CD4-positive, alpha-beta T cell treated with Interleukin-15 for 4 hours (primary cell): ENCODE results near the gene PPFIA4.

Source experiments
- DNase-seq: peaks from one replicate; pipeline ENCODE4 v3.0.0-alpha.2; 2020; ENCODE audit warnings: low spot score

The PPFIA4 gene

GRCh38 chr1:203099805-203100515 is 73.7 kb downstream of the PPFIA4 start:
- no peak for DNase-seq

DNA sequence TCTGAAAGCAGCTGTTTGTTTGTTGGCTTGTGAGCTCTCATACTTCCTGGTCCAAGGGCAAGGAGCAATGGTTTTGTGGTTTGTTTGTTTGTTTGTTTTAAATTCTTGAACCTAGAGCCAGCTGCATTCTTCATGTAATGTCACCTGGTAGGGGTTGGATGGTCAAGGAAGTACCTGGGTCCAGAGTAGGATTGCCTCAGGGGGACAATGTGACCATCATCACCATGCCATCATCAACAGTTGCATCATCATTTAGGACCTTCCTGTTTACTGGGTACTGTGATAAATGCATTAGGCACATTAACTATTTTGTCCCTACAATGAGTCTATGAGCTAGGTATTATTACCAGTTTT is 74.2 kb downstream of the PPFIA4 start:
- DNase-seq = no peak

DNA sequence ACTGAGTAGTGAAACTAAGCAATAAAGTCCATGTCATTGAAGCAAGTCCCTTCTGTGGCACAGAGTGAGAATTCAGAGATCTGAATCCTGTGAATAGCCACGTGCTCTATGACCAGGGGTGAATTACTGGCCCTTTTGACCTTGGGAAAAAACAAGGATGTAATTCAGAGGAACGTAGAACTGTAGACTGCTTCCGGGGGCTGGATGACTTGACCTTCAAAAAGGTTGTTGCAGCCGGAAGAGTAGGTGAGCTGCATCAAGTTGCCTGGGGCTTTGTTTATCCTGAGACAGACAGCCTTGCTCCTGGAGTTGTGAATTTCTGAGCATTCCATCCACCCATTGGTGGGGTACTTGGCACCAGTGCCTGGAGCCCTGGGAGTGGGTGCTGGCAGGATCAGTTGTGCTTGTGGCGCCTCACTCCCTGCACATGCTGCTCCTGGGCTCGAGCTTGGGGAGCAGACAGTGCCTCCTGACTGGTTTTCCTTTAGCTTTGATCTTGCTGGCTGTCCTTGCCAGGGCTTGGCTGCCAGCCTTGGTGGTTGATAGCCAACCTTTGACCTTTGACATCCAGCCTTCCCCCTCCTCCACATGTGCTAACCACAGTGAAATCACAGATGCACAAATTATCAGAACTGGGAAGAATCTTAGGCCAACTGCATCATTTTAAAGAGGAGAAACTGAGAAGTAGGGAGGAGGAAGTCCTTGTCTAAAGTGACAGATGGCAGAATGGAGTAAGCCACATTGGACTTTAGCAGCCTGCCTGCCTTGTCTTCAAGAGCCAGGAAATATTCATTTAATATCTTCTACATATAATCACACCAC is 75.7 kb downstream of the PPFIA4 start:
- DNase-seq = no peak

DNA sequence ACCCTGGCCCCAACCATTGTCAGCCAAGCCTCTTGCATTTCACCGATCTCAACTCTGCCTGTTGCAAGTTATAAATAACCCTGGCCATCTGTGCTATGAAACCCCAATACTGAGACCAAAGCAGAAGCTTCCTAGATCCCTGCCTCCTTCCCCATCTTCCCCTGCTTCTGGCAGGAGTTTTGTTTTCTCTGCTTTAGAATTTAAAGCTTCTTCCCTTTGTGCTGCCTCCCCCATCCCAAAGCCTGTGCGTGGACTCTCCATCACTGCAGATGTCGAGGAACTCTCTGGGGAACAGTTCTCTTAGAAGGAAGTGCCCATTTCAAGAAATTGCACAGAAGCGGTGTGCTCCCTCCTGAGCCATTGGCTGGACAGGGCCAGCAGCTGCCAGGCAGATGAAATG is 76.9 kb downstream of the PPFIA4 start:
- DNase-seq = no peak

DNA sequence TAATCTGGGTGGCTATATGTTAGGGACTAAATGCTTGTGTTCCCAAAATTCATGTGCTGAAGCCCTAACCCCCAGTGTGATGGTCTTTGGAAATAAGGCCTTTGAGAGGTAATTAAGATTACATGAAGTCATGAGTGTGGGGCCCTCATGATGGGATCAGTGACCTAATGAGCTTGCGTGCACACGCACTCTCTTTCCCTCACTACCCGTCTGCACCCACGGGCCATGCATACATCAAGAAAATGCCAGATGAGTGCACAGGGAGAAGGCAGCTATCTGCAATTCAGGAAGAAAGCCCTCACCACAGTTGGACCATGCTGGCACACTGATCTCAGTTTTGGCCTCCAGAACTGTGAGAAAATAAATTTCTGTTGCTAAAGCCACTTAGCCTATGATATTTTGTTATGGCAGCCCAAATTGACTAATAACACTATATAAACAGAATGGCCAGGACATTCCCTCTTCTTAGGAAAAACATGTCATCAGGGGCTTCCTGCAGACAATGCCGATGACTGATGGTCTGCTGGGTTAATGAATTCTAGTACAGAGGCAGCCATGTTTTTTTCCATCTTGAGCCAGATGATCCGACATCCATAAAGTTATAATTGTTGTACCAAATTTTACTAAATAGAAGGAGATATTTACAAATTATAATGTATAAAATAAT is 77.7 kb downstream of the PPFIA4 start:
- no peak for DNase-seq

DNA sequence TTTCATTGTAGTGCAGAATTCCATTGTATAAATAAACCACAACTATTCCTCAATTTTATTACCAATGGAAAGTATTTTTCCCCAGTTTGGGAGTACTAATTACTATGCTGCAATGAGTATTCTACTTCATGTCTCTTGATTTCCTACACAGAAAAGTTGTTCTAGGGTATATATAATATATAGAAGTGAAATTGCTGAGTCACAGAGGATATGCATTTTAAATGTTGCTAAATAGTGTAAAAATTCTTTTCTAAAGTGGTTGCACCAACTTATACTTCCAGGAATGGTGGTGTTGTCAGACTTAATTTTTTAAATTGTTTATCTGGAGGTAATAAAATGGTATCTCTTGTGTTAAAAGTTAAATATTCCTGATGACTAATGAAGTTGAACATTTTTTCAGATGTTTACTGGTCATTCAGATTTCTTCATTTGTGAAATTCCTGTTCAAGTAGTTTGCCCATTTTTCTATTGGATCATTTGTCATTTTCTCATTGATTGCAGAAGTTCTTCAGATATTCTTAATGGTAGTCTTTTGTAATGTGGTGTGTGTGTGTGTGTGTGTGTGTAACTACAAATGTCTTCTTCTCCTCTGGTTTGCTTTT is 78.6 kb downstream of the PPFIA4 start:
- no peak for DNase-seq

GRCh38 chr1:203112475-203112874 is 86.2 kb downstream of the PPFIA4 start:
- no peak for DNase-seq

GRCh38 chr1:203113308-203113707 is 87.0 kb downstream of the PPFIA4 start:
- no peak for DNase-seq

DNA sequence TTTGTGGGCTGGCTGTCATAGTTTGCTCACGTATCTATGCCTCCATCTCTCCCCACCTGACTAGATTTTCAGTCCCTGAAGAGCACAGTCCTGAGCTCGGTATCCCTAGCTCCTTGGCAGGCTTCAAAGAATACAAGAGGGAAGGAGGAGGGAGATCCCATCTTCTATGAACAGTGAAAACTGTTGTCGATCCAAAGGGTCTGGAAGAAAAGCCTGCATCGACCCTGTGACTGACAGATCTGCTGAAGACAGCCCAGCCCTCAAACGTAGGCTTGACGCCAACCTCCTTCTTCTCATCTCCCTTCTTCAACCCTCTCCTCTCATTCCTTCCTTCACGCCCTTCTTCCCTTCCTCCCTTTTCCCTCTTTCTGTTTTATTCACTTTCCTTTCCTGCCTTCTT is 87.9 kb downstream of the PPFIA4 start:
- DNase-seq = no peak

- no peak for DNase-seq
Measured at GRCh38 chr1:203116091-203116820, 90.0 kb downstream of the PPFIA4 start.

DNA sequence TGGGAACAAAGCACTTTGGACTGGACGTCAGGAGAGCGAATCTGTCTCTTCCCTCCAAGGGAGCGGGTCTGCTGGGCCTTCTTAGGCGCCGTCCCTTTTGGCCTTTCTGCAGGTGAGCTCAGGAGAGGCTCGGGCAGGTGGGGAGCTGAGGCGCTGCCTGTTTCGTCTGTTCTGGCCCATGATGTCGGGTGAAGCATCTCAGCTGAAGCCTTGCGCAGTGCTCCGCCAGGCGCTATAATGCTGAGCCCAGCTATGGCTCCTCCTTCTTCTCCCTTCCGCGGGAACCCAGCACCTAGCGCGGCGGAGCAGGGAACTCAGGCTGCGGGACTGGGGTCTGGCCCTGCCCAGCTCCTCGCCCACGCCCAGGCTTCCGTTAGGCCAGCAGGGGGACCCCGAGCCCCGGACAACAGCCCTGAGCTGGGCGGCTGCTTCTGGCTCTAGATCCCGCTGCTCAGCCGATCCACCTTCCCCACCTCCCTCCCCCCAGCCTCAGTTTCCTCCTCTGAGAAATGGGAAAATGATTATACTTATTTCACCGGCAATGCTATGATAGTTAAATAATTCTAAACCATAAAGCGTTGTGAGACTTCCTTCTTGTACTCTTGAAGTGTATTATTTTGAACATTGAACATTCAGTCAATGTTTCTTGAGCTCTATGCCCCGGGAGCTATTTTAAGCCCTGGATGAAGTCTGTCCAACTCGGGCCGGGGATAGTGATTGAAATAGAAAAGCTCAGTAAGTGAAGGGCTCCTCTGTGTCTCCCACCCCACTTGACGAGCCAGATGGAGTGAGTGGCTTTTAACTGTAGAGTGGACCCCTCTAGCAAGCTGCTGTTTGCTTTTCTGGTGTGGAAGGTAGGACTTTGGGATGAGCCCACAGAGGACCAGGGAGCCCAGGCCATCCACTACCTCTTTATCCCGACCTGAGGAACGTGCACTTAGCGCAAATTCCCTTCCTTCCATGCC is 91.6 kb downstream of the PPFIA4 start:
- DNase-seq = no peak

DNA sequence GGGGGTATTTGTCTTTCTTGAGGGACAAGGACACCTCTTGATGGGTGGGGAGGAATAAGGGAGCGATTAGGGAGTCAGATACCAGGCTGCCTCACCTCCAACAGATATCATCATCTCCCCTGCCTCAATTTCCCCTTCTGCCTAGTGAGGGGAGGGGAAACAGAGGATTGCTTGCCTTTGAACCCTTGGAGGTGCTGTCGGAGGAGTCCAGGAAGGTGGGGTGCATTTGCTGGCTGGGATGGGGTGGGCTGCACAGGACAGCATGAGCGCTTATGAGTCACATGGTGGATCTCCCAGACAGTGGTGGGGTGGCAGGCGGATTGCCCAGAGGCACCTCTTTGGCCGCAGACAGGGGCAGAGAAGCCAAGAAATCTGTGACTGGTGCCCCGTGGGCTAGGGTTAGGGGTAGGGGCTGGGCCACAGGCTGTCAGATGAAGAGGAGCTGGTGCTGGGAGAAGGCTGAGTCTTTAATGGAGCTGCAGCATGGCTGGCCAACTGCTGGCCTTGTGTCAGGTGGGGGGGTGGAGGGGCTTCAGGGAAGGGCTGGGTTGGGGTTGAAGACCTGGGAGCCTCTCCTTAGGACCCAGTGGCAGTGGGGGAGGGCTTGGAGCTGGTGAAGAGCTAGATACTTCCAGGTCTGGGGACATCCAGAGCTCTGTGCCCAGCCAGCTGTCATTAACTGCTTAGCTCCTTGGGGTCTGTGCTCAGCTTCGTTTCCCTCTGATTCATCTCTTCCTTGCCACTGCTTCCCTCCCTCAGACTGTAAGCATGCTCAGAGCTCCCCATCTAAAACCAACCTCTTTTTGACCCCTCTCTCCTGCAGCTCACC is 94.2 kb downstream of the PPFIA4 start:
- DNase-seq = no peak

DNA sequence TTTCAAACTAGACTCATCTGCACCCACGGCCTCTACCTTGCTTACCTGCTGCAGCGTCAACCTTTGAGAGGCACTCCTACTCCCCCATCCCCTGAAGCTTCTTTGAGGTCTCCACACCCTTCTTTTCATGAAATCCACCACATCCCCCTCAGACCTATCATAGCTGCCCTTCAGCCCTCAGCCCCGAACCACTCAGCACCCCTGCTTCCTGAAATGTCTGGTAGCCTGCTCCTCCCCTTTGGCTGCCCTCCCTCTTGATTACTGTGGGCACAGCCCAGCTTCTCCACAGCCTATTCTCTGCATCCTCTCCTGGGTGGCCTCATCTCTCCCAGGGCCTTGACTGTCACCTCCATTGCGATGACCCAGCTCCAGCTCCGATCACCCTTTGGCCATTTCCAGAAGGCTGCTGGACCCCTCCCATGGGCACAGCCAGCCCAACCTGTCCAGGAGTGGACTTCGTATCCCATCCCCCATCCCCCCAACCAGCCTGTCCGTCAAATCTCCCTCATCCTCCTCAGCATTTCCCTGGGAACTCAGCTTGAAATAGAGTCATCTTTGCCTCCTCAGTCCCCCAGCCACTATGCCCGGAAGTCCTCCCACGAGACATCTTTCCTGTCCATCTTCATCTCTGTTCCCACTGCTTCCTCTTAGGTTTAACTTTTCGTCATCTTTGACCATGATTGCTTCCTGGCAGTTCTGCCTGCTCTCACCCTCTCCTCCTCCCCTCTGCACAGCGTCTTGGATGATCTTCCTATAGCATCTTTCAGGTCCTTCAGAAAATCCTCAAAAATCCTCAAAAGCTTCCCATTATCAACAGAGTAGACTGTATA is 95.1 kb downstream of the PPFIA4 start:
- no peak for DNase-seq

DNA sequence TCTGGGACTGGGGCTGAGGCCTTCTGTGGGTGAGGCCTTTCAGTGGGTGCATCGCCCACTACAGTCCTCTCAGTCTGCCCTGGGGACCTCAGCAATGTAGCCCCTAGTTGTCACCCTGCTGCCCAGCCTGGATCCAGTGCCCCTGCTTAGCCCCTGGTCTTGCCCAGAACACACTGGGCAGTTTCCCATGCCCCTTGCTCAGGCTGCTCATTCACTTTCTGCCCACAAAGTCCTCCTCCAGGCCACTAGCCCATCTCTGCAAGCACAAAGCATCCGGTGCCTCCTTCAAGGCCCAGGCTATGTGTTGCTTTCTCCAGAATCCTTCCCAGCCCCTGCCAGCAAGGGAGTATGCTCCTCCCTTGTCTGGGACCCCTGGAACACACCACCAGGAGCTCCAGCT is 95.9 kb downstream of the PPFIA4 start:
- no peak for DNase-seq

DNA sequence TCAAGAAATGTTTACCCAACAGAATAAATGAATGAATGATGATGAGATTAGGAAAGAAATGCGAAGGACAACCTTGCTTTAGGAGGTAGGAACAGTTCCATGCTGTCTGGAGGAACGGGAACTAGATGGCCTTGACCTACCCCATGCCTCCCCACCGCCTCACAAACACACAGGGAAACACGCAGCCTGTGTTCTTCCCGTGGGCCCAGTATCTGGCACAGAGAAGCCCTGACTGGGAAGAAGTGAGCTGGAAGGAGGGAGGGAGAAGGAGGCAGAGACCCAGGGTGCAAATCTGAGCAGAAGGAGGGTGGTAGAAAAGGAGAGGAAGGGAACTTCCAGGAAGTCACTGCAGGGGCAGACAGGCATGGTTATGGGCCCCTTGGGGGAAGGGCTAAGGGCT is 97.7 kb downstream of the PPFIA4 start:
- no peak for DNase-seq

- DNase-seq = no peak
Measured at GRCh38 chr1:203124546-203125317, 98.4 kb downstream of the PPFIA4 start.

DNA sequence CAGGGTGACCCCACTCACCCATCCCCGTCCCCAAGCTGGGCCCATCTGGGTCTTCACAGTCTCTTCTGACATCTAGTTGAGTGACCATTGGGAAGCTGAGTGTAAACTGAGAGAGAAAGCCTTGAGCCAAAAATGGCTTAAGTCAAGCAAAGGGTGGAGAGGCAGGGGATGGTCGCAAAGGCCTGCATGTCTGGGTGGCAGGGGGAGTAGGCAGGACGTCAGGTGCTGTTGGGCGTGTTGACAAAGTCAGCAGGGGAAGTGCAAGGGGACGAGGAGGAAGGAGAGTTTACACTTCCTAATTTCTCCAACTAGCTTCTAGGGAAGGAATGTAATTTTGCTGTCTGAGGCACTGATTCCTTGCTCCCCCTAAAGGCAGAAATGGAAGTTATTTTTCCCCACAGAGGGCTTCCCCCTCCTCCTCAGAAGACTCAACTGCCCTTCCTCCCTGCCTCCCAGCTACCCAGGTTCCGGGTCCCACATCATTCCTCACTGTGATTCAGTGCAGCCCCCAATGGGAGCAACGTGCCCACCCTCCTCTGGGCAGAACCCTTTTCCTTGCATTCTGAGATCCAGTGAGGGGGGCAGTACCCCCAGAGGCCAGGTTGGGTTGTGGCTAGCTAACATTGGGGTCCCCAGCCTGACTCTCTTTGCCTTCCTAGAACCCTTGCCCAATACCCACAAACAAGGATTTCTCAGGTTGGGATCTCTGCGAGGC is 100.0 kb downstream of the PPFIA4 start:
- DNase-seq = no peak
